Hematopoietic multipotent progenitor cell treated with erythropoietin and hydrocortisone succinate and interleukin-3 and kit ligand, for 15 days (in vitro differentiated cells): ENCODE measurements around the gene DYNC1H1.

Experiments used
- DNase-seq: peaks from one replicate; pipeline ENCODE4 v3.0.0-alpha.2; 2015; ENCODE audit warnings: low spot score

The DYNC1H1 gene

DNA sequence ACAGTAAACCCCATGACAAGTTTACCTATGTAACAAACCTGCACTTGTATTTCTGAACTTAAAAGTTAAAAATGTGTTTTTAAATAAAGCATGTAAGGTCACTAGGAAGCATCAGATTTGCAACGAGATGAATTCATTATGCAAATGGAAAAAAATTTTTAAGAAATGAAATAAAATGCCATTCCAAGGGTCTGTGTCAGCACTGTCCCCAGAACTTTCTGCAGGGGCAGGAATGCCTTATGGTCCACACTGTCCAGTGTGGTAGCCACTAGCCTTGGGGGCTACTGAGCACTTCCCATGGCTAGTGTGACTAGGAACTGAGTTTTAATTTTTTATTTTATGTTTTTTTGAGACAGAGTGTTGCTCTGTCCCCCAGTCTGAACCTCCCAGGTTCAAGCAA lies 73.3 kb downstream of the DYNC1H1 start:
- no peak for DNase-seq

DNA sequence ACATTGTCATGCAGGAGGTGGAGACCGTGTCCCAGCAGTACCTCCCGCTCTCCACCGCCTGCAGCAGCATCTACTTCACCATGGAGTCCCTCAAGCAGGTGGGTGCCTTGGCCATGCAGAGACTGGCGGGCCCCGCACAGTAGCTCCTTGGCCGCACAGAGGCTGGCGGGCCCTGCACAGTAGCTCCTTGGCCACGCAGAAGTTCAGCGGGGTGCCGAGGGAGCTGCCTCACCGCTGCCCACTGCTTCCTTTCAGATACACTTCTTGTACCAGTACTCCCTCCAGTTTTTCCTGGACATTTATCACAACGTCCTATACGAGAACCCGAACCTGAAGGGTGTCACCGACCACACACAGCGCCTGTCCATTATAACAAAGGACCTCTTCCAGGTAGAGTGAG lies 74.8 kb downstream of the DYNC1H1 start:
- DNase-seq: no peak

- DNase-seq: no peak
Measured at GRCh38 chr14:102040153-102040552, 75.8 kb downstream of the DYNC1H1 start.

- no peak for DNase-seq
Measured at GRCh38 chr14:102042699-102043098, 78.3 kb downstream of the DYNC1H1 start.

- DNase-seq: no peak
Measured at GRCh38 chr14:102043251-102044025, 79.1 kb downstream of the DYNC1H1 start.

- DNase-seq: no peak
Measured at GRCh38 chr14:102044566-102044965, 80.2 kb downstream of the DYNC1H1 start.

DNA sequence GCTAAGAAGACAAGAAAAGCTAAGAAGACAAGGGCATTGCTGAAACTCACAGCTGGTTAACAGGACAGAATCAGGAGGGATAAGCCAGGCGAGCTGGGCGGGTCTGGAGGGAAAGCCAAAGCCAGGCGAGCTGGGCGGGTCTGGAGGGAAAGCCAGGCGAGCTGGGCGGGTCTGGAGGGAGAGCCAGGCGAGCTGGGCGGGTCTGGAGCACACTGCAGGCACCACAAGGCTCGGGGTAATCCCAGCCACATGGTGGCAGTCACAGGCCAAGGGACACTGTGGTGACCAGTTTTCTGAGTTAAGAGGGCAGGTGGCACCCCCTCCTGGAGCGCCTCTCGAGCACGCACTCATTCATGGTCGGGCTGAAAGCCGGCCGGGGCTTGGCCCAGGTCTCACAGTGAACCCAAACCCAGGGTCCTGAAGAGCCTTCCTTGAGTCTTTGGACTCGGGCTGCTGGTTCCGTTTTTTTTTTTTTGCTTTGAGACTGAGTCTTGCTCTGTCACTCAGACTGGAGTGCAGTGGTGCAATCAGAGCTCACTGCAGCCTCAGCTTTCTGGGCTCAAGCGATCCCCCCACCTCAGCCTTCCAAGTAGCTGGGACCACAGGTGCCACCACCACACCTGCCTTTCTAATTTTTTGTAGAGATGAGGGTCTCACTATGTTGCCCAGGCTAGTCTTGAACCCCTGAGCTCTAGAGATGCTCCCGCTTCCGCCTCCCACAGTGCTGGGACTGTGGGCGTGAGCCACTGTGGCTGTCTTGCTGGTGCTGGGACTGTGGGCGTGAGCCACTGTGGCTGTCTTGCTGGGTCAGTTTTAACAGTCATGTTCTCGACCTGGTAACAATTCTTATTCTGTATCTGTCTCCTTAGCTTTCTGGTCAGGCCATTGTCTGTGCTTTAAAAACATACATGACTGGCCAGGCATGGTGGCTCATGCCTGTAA lies 82.2 kb downstream of the DYNC1H1 start:
- DNase-seq: peak; percentile 72

- no peak for DNase-seq
Measured at GRCh38 chr14:102047808-102048540, 83.6 kb downstream of the DYNC1H1 start.

DNA sequence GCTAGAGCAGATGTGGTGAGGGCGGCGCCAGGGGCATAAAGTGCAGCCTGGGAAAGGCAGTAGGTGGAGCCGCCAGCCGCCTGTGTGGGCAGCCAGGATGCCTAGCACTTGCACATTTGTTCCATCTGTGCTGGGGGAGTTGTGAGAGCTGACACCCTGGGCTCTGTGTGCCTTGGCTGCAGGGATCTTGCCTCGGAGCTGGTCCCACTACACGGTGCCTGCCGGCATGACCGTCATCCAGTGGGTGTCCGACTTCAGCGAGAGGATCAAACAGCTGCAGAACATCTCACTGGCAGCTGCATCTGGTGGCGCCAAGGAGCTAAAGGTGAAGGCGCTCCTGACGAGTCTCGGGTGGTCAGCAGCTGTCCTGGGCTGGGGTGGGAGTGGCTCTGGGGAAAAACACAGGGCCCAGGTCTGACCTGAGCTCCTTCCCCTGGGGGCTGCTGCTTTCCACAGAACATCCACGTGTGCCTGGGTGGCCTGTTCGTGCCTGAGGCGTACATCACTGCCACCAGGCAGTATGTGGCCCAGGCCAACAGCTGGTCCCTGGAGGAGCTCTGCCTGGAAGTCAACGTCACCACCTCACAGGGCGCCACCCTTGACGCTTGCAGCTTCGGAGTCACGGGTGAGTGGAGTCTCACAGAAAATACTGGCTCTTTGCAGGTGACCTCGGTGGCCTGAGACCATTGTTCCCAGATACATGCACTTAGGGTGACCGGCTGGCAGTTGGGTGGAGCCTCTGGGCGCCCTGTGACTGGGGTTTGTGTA lies 85.1 kb downstream of the DYNC1H1 start:
- no peak for DNase-seq

DNA sequence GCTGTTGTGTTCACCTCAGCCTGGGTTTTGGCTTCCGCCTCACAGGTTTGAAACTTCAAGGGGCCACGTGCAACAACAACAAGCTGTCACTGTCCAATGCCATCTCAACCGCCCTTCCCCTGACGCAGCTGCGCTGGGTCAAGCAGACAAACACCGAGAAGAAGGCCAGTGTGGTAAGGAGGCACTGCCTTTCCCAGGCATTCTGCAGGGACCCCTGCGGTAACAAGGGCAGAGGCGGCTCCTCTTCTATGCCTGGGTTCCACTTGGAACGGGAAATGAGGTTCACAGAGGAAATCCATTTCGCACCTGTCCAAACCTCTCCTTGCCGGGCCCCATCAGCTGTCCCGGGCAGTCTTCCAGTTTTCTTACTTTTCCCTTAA lies 85.6 kb downstream of the DYNC1H1 start:
- DNase-seq: no peak

GRCh38 chr14:102050625-102051024 lies 86.3 kb downstream of the DYNC1H1 start:
- no peak for DNase-seq

DNA sequence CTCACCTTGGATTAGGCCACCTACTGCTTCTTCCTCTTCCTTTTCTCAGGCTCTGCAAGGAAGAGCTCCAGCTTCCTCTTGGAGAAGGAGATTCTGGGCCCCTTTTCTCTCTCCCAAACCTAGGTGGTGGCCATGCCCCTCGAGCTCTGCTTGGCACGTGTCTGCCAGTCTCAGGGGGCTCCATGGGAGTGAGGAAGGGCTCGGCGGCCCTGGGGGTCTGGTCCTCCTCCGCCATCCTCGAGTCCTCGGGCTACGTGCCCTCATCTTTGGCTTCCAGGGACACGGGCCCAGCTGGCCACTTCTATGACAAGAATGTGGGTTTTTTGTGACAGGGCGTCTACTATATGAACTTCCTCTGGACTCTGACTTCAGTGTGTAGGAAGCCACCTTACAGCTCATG lies 88.1 kb downstream of the DYNC1H1 start:
- DNase-seq: no peak

GRCh38 chr14:102055181-102055901 lies 91.0 kb downstream of the DYNC1H1 start:
- DNase-seq: no peak

- DNase-seq: no peak
Measured at GRCh38 chr14:102056694-102057442, 92.5 kb downstream of the DYNC1H1 start.

DNA sequence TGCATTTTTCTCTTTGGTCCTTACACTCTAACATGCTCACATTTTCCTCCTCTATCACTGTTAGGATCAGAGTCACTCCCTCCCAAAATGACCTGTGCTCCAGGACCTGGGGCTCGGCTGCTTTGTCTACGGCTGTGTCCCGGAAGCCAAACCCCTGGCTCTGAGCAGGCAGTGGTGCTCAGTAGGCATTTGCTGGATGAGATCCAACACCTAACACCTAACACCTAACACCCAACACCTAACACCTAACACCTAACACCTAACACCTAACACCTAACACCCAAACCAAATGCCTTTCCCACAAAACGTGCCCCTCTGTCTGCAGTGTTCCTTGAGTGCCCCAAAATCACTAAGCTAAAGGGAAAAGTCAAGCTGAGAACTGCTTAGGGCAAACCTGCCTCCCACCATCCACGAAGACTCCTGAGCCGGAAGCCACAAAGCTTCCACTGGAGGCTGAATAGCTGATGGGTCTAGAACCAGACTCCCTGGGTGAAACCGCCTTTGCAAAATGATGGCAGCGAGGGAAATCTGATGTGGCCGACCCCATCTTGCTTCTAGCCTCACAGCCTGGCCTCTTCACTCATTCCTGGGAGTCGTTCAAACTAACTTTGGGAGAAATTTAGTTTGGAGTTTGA lies 93.2 kb downstream of the DYNC1H1 start:
- DNase-seq: no peak

- no peak for DNase-seq
Measured at GRCh38 chr14:102058146-102058545, 93.8 kb downstream of the DYNC1H1 start.

DNA sequence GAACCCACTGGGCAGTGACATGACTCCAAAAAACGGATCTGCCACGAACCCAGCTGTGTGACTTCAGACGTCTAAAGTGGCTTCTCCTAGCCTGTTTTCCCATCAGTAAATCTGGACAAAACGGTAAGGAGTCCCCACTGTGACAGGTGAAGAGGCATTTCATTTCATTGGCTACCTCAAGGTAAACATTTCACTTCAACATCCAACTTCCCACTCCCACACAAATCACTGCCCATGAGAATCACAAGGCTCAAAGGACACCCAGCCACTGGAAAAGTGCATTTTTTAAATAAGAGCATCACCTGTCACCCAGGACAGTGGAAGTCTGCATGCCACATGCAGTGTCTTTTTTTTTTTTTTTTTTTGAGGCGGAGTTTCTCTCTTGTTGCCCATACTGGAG lies 94.6 kb downstream of the DYNC1H1 start:
- DNase-seq: no peak

DNA sequence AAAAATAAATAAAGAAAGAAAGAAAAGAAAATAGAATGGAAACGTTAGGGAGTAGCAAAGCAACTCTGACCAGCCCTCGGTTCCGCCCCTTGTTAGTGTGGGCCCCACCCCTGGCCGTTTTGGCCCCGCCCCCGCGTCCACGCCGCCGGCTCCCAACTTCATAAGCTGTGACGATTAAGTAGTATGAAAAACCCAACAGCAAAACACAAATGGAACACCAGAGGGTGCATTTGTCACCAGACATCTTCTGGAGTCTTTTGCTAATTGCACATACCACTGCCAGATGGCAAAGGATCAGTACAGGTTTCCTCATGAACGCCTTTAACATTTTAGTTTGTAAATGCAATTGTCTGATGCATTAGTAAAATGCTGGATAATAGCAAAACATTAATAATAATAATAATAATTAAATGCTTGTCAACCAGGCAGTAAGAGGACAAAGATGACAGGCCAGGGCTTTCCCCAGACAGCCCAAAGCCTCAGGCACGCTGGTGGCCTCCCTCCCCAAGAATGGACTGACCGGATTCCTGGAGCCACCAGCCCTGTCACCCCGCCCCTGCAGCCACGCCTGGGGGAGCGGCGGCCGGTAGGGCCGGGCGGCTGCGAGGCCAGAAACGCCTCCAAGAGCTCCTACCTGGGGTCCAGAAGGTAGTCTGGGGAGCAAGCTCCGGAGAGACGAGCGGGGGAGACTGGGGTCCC lies 98.9 kb downstream of the DYNC1H1 start:
- peak; percentile 75 for DNase-seq

GRCh38 chr14:102063808-102064429 lies 99.5 kb downstream of the DYNC1H1 start:
- no peak for DNase-seq
